GM13976 (cell line): ENCODE measurements around the gene SELENOS.

Source experiments
- DNase-seq: peaks from one replicate; pipeline ENCODE4 v3.0.0; 2012; ENCODE audit warnings: low spot score
- in situ Hi-C: fragments of 300-500 bp; cut with MboI; formaldehyde crosslinking; loops from one replicate; pipeline ENCODE4 v1.12.0; 2022; ENCODE audit warnings: low sequenced_read_pairs, mixed read lengths, inconsistent platforms; ENCODE audit not compliant: unreplicated experiment
- TF ChIP-seq, protein P1 (sequence below): IDR thresholded peaks from 2 replicates; pipeline ENCODE4 v1.5.1; 2012; ENCODE audit warnings: borderline replicate concordance, mild to moderate bottlenecking; ENCODE audit not compliant: insufficient read depth; ENCODE audit errors: extremely low read depth, missing control alignments, control extremely low read depth

Gene SELENOS, protein sequence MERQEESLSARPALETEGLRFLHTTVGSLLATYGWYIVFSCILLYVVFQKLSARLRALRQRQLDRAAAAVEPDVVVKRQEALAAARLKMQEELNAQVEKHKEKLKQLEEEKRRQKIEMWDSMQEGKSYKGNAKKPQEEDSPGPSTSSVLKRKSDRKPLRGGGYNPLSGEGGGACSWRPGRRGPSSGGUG

DNA sequence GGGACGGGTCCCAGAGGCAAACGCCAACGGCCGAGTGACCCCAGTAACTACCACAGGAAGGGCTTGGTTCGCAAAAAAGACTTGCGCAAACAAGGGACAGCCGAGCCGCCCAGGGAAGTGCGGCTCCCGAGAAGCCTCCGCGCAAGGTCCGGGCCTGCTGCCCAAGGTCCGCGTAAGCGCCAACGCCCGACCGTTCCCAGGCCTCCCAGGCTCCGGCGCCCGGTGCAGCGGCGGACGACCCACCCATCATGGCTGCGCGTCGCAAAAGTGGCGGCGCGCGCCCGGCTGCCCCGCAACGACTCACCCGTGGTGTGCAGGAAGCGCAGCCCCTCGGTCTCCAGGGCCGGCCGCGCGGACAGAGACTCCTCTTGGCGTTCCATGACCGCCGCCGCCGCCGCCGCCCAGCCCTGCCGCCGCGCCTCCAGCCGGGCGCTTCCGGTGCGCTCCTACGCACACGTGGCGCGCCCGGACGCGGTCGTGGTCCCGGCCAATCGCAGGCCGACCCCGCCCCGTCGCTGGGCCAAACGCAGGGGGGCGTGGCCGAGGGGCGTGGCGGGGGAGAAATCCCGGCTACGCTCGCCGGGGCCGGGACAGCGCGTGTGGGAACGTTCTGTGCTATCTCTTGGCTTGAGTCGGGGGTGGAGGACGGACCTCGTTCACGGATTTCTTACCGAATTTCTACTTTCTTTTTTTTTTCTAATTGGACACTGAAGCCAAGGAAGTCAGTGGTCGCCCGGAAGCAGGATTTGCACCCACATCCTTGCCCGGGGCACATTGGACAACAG is at the start of gene SELENOS:
TSS of gene SELENOS (minus strand) at position 448 of the 785 bp plus-strand sequence. CDS start at position 380, 68 bp downstream.
- in situ Hi-C loops: no loop called here
- TF ChIP-seq, protein P1, sequence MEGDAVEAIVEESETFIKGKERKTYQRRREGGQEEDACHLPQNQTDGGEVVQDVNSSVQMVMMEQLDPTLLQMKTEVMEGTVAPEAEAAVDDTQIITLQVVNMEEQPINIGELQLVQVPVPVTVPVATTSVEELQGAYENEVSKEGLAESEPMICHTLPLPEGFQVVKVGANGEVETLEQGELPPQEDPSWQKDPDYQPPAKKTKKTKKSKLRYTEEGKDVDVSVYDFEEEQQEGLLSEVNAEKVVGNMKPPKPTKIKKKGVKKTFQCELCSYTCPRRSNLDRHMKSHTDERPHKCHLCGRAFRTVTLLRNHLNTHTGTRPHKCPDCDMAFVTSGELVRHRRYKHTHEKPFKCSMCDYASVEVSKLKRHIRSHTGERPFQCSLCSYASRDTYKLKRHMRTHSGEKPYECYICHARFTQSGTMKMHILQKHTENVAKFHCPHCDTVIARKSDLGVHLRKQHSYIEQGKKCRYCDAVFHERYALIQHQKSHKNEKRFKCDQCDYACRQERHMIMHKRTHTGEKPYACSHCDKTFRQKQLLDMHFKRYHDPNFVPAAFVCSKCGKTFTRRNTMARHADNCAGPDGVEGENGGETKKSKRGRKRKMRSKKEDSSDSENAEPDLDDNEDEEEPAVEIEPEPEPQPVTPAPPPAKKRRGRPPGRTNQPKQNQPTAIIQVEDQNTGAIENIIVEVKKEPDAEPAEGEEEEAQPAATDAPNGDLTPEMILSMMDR: no peak
- peak; percentile 94 for DNase-seq

DNA sequence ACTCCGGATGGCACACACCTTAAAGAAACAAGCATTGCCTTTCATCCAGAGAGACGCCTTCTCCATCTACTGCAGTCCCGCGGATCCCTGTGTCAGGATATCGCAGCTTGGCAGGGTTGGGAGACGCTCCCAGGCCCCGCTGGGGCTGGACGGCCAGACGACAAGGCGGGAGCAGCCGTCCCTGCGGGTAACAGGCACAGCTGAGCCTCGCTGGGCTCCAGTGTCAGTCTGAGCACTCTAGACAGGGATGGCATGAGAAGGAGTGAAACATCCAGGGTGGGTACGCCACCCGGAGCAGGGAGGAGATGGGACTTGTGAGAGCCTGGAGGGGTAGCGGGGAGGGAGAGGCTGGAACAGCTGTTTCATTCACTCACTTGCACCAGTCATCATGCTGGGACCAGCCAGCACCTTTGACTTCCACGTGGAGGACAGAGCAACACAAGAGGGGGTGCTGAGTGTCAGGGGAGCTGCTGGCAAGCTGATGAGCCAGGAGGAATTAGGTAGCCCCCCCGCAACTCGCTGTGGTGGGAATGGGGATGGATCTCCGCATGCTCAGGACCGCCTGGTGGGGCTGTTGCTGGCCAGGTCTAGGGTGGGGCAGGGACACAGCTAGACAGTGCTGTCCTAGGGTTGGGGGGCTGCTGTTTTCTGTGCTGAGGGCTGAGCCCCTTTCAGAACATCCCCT is 49.3 kb upstream of the SELENOS start:
- DNase-seq: no peak
- in situ Hi-C loops: no loop called here
- TF ChIP-seq, protein P1: no peak

DNA sequence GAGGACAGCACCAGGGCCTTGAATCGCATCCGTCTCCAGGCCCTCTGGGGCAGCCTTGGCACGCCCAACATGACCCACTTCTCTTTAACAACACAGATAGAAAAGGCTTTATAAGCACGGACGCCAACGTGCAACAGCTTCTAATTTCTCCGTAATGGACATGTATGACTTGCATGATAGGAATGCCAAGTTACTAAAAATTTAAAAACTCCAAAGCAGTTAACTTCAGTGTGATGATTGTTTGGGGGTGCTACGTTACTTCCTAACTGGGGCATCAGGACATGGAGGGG is 48.7 kb upstream of the SELENOS start:
- in situ Hi-C loops: no loop called here
- no peak for DNase-seq
- TF ChIP-seq, protein P1: no peak

DNA sequence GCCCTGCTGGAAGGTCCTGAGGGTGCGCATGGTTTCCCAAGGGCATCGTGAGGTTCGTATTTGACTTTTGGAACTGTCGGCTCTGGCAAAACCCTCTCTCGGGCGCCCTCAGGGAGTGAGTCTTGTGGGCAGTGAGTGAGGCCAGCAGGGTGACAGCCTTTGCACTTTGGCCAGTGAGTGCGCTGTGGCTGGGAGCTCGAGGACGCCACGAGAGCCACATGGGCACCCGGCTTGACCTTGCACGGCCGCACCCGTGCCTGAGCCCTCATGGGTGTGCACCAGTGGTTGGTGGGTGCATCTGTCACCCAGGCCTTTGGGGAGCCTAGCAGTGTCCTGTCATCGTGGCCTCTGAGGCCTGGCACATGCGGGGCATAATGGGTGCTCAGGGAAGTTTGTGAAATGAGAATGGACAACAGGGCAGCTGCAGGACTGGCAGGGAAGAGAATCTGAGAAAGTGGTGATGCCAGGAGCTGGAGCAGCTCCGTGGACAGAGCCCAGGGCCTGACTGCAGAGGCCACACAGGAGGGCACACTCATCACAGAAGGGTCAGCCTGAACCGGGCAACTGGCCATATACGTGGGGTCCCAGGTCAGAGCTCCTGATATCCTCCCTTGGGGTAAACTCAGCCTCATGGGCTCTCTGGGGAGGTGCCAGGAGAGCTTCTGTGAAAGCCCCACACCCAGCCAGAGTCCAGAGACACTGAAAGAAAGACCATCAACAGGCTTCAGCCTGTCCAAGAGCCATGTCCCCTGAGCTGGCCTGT is 48.2 kb upstream of the SELENOS start:
- no peak for DNase-seq
- TF ChIP-seq, protein P1: no peak
- in situ Hi-C loops: no loop called here

DNA sequence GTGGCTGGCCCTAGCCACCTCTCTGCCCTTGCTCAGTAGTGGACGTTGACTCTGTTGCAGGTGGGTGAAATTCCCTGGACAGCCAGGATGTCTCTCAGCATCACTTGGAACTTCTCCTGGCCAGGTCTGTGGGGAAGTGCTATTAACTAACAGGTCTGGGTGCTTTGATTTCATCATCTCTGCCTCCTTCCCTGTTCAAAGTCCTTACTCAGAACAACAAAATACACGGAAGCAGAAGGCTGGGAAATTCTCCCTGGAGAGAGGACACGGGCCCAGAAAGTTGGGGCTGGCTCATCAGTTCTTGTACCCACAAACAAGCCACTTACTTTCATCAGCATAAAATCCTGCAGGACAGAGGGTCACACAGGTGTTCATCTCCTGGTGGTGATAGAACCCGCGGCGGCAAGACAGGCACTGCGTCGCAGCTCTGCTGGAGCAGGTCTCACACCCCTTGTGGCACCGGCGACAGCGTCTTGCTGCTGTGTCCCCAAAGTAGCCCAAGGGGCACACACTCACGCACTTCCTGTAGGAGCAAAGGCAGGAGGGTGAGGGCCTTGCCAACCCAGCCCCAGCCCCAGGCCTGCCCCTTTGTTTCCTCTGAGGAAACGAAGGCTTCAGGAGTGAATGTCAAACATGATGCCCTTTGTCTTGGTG is 47.4 kb upstream of the SELENOS start:
- in situ Hi-C loops: no loop called here

More for the DNA sequence above, 47.4 kb upstream of the SELENOS start:
- DNase-seq: no peak
- TF ChIP-seq, protein P1: no peak
